HepG2 (cell line): ENCODE data around the gene PRKD2. TPM values are rescaled to one million over a fixed set of nuclear protein-coding genes. Genes with fewer than 3 reads are reported as not detected.

Experiments used
- ATAC-seq: fragments of 200-7000 bp; cut with Tn5 transposase; 3 replicates; pipeline ENCODE4 v1.9.1; 2020; ENCODE audit warnings: mild to moderate bottlenecking, moderate library complexity
- BruUV-seq: library from RNA; stranded (reverse); fragments of 400-500 nt; replicated peaks from 2 replicates; lab custom pipeline; 2021; lab: Mats Ljungman, UMichigan
- CTCF ChIA-PET: fragments of 300-600 bp; formaldehyde crosslinking; extraction: SDS; loops from one replicate; lab custom pipeline; 2021; ENCODE audit warnings: low total read pairs, inconsistent platforms, low intra/inter-chr PET ratio; lab: Yijun Ruan, JAX
- POLR2A ChIA-PET: fragments of 350-600 bp; sonication (Branson Sonifier 250); formaldehyde crosslinking; loops from one replicate; lab custom pipeline; 2020; ENCODE audit warnings: antibody characterized with exemption, inconsistent platforms; lab: Yijun Ruan, JAX
- DNase-seq: peaks from one replicate; pipeline ENCODE4 v3.0.0-alpha.2; 2015; ENCODE audit warnings: low spot score
- FAIRE-seq: peaks from 3 replicates; lab custom pipeline; 2011; peaks lifted over from hg19 to GRCh38; lab: Jason Lieb, UNC
- H2AFZ ChIP-seq: one replicate; pipeline ENCODE4 v1.6.1; 2011; ENCODE audit warnings: low read length, inconsistent platforms
- H3K27ac ChIP-seq: fragments of 300-600 bp; 3 replicates; pipeline ENCODE4 v1.8.0; 2011; ENCODE audit warnings: mixed run types, mild to moderate bottlenecking, mixed read lengths, low read length, inconsistent platforms; ENCODE audit not compliant: insufficient read depth; ENCODE audit errors: extremely low read length
- H3K27me3 ChIP-seq, 2 experiments: fragments of 200-600 bp in 1 of 2; 2 replicates in 1 of 2; 3 replicates in 1 of 2; pipeline versions ENCODE4 v1.6.0 to v1.8.0; 2011; ENCODE audit warnings: low read length in 2 of 2, mild to moderate bottlenecking in 2 of 2, moderate library complexity in 2 of 2, inconsistent platforms in 1 of 2; ENCODE audit not compliant: insufficient read depth in 2 of 2, control insufficient read depth in 1 of 2
- H3K36me3 ChIP-seq, 2 experiments: fragments of 200-600 bp in 1 of 2; replicated peaks in 1 of 2; 2 replicates in 1 of 2; 3 replicates in 1 of 2; pipeline versions ENCODE4 v1.5.1 to v1.8.0; 2011; ENCODE audit warnings: low read length in 2 of 2, inconsistent platforms in 1 of 2; ENCODE audit not compliant: insufficient read depth in 2 of 2, control insufficient read depth in 1 of 2
- H3K4me1 ChIP-seq: 2 replicates; pipeline ENCODE4 v1.5.1; 2012; ENCODE audit warnings: low read length, inconsistent platforms; ENCODE audit not compliant: insufficient read depth
- H3K4me2 ChIP-seq: 2 replicates; pipeline ENCODE4 v1.6.0; 2011; ENCODE audit warnings: low read depth, low read length, inconsistent platforms
- H3K4me3 ChIP-seq, 3 experiments: fragments of 200-600 bp in 1 of 3; sonication (generic), shearing (Covaris generic) in 1 of 3; replicated peaks in 1 of 3; 2 replicates each; pipeline ENCODE4 v1.5.1; 2011 to 2016; ENCODE audit warnings: low read length in 3 of 3, inconsistent platforms in 2 of 3, low read depth in 2 of 3, mild to moderate bottlenecking in 2 of 3, control low read depth in 1 of 3, mixed read lengths in 1 of 3; ENCODE audit not compliant: insufficient read depth in 1 of 3
- H3K79me2 ChIP-seq: one replicate; pipeline ENCODE4 v1.6.1; 2011; ENCODE audit warnings: low read length, inconsistent platforms; ENCODE audit not compliant: insufficient read depth
- H3K9ac ChIP-seq: 2 replicates; pipeline ENCODE4 v1.6.0; 2011; ENCODE audit warnings: mild to moderate bottlenecking, low read depth, low read length, inconsistent platforms; ENCODE audit not compliant: insufficient read depth
- H3K9me3 ChIP-seq: 2 replicates; pipeline ENCODE4 v1.5.1; 2012; ENCODE audit warnings: mild to moderate bottlenecking, low read length
- H4K20me1 ChIP-seq: 2 replicates; pipeline ENCODE4 v1.6.0; 2011; ENCODE audit warnings: inconsistent platforms, mild to moderate bottlenecking, low read length, moderate library complexity; ENCODE audit not compliant: insufficient read depth
- GPN1 ChIP-seq: sonication (generic); formaldehyde crosslinking; IDR thresholded peaks from 2 replicates; pipeline ENCODE4 v1.5.1; 2020; ENCODE audit warnings: missing genetic modification reagents, borderline replicate concordance
- KDM3A ChIP-seq: IDR thresholded peaks from 2 replicates; pipeline ENCODE4 v1.6.1; 2018; ENCODE audit warnings: low read depth, missing compliant biosample characterization
- MLLT10 ChIP-seq: sonication (generic); formaldehyde crosslinking; IDR thresholded peaks from 2 replicates; pipeline ENCODE4 v1.4.0; 2020; ENCODE audit warnings: missing genetic modification reagents
- NFE2L1 ChIP-seq: sonication (generic); formaldehyde crosslinking; IDR thresholded peaks from 2 replicates; pipeline ENCODE4 v1.4.0; 2020; ENCODE audit warnings: missing genetic modification reagents, mild to moderate bottlenecking, borderline replicate concordance
- NONO ChIP-seq, 2 experiments: fragments of 450-650 bp in 1 of 2; sonication (generic) in 1 of 2; formaldehyde crosslinking in 1 of 2; IDR thresholded peaks in 1 of 2; conservative IDR thresholded peaks in 1 of 2; 2 replicates each; pipeline versions ENCODE4 v1.6.1 to v1.8.0; 2017 to 2022; ENCODE audit warnings: mild to moderate bottlenecking in 1 of 2, missing genetic modification reagents in 1 of 2, moderate library complexity in 1 of 2
- PBX2 ChIP-seq: IDR thresholded peaks from 2 replicates; pipeline ENCODE4 v1.6.1; 2016; ENCODE audit warnings: control low read depth
- RBM39 ChIP-seq: fragments of 200-400 bp; formaldehyde crosslinking; IDR thresholded peaks from one replicate; pipeline ENCODE4 v1.6.1; 2018; ENCODE audit warnings: antibody characterized with exemption, mild to moderate bottlenecking, low read depth, low read length; ENCODE audit not compliant: poor library complexity, severe bottlenecking
- SIX4 ChIP-seq: sonication (generic); formaldehyde crosslinking; IDR thresholded peaks from 2 replicates; pipeline ENCODE4 v1.4.0; 2020; ENCODE audit warnings: missing genetic modification reagents
- SMYD3 ChIP-seq: sonication (generic); formaldehyde crosslinking; IDR thresholded peaks from 2 replicates; pipeline ENCODE4 v1.8.1; 2023; ENCODE audit warnings: mild to moderate bottlenecking, missing genetic modification reagents
- SNRNP70 ChIP-seq: fragments of 200-400 bp; formaldehyde crosslinking; IDR thresholded peaks from 2 replicates; pipeline ENCODE4 v1.6.1; 2017; ENCODE audit warnings: mild to moderate bottlenecking, low read depth, low read length, moderate library complexity
- SOX13 ChIP-seq, 3 experiments: fragments of 450-650 bp in 1 of 3; sonication (generic) in 1 of 3; formaldehyde crosslinking in 1 of 3; IDR thresholded peaks in 2 of 3; conservative IDR thresholded peaks in 1 of 3; 2 replicates each; pipeline versions ENCODE4 v1.5.0 to v1.6.1; 2016 to 2020; ENCODE audit warnings: antibody characterized with exemption in 1 of 3, mild to moderate bottlenecking in 1 of 3, missing compliant biosample characterization in 1 of 3, missing genetic modification reagents in 1 of 3, moderate library complexity in 1 of 3
- TARDBP ChIP-seq: sonication (generic); formaldehyde crosslinking; IDR thresholded peaks from 2 replicates; pipeline ENCODE4 v1.8.0; 2022; ENCODE audit warnings: mild to moderate bottlenecking, missing genetic modification reagents
- TFAP4 ChIP-seq: sonication (generic); IDR thresholded peaks from 2 replicates; pipeline ENCODE4 v1.6.1; 2016; ENCODE audit warnings: low read depth, borderline replicate concordance
- ZBTB33 ChIP-seq: sonication (generic); formaldehyde crosslinking; IDR thresholded peaks from 2 replicates; pipeline ENCODE4 v1.4.0; 2020; ENCODE audit warnings: missing genetic modification reagents
- ZFP36 ChIP-seq: fragments of 150-350 bp; IDR thresholded peaks from 2 replicates; pipeline ENCODE4 v1.6.1; 2018; ENCODE audit warnings: borderline replicate concordance, low read length, low read depth; ENCODE audit not compliant: partially characterized antibody
- ZNF512B ChIP-seq: sonication (generic); formaldehyde crosslinking; IDR thresholded peaks from 2 replicates; pipeline ENCODE4 v1.5.1; 2020; ENCODE audit warnings: missing genetic modification reagents, mild to moderate bottlenecking, borderline replicate concordance
- ZNF749 ChIP-seq: sonication (generic); formaldehyde crosslinking; IDR thresholded peaks from 2 replicates; pipeline ENCODE4 v1.8.0; 2022; ENCODE audit warnings: mild to moderate bottlenecking, missing genetic modification reagents, moderate library complexity, borderline replicate concordance
- WGBS: methylation state at CpG from one replicate; pipeline ENCODE4 v1.1.6; 2017; ENCODE audit warnings: low lambda C conversion rate; 5-methylcytosine and 5-hydroxymethylcytosine counted together
- in situ Hi-C: cut with HindIII; loops from 2 replicates; pipeline ENCODE4 v1.10.0; 2017; ENCODE audit warnings: low pct_unique_long_range_greater_than_20kb; ENCODE audit not compliant: extremely low pct_ligation_motif_present
- intact Hi-C: fragments of 100-400 bp; cut with micrococcal nuclease; formaldehyde crosslinking; loops from one replicate; pipeline ENCODE4 v1.10.0; 2022; ENCODE audit not compliant: unreplicated experiment
- polyA plus RNA-seq, 8 experiments: library from polyadenylated mRNA; depleted of rRNA in 3 of 8; stranded (reverse) in 7 of 8; unstranded in 1 of 8; fragments of >200 nt; fragmentation: Illumina TruSeq in 4 of 8; extraction: Trizol in 4 of 8; gene quantifications; 2 replicates each; pipeline versions ENCODE4 v1.2.1 to v1.2.3, GENCODE V29; 2011 to 2016; ENCODE audit warnings: low read depth in 4 of 8, missing spikeins in 1 of 8, mixed read lengths in 1 of 8; ENCODE audit not compliant: insufficient read depth in 1 of 8
- total RNA-seq, 5 experiments: library from RNA; depleted of rRNA; stranded (reverse); fragments of >200 nt; fragmentation: Illumina TruSeq; extraction: Trizol; gene quantifications; 2 replicates each; pipeline ENCODE4 v1.2.3, GENCODE V29; 2016; ENCODE audit warnings: low read depth in 1 of 5

PRKD2 gene
- total and polyA plus RNA-seq, 2 of the 13 experiments (the other 11 are each of a cell fraction or from before 2014, with no cell fraction given), result 6.7 to 7.3 TPM

GRCh38 chr19:46700704-46701103 lies 16.2 kb downstream of the PRKD2 start:
- intact Hi-C loops, result no loop called here
- ChIA-PET CTCF (no interaction called here), POLR2A (no interaction called here)
- no peak overlapping the region for H3K9ac ChIP-seq
- H3K4me1 ChIP-seq, result no peaks in the 10 kb centered on the region
- no peaks in the 10 kb centered on the region for H3K9me3 ChIP-seq
- H3K4me3 ChIP-seq, result no peak overlapping the region
- 95% methylated on average over 13 of the region's 13 CpGs for WGBS
- BruUV-seq, result no TSS peak
- H3K4me2 ChIP-seq, result no peak overlapping the region
- H3K27me3 ChIP-seq, result no peaks in the 10 kb centered on the region
- in situ Hi-C loops, result no loop called here
- no peaks in the 10 kb centered on the region; the same call in 1 of the 2 replicates for H4K20me1 ChIP-seq
- no peak overlapping the region for H3K27ac ChIP-seq
- FAIRE-seq (no peak), DNase-seq (no peak), ATAC-seq (no peak)
- H3K79me2 ChIP-seq, result no peaks in the 10 kb centered on the region
- no peak overlapping the region for H2AFZ ChIP-seq
- peaks cover 24 to 64% of the 10 kb centered on the region in 2 experiments; a peak in 4 of 5 replicates for H3K36me3 ChIP-seq
- TF ChIP-seq ZNF749 (CRISPR knock-in tag), result no peak
- TF ChIP-seq SIX4, result no peak
- TF ChIP-seq SOX13 (IDR thresholded peaks at IDR 0.05), result no peak
- no peak for TF ChIP-seq SOX13 (CRISPR knock-in tag; conservative IDR thresholded peaks at IDR 0.05 in 1 of 2, IDR thresholded peaks at IDR 0.05 in 1 of 2)
- no peak for TF ChIP-seq GPN1 (CRISPR knock-in tag)
- no peak for TF ChIP-seq PBX2 (CRISPR knock-in tag)
- TF ChIP-seq KDM3A (CRISPR knock-in tag), result no peak
- TF ChIP-seq ZBTB33 (CRISPR knock-in tag), result no peak
- TF ChIP-seq SMYD3 (CRISPR knock-in tag), result no peak
- TF ChIP-seq NFE2L1 (CRISPR knock-in tag), result no peak
- TF ChIP-seq TFAP4, result no peak
- no peak for TF ChIP-seq MLLT10 (CRISPR knock-in tag)
- TF ChIP-seq ZFP36, result no peak
- TF ChIP-seq ZNF512B (CRISPR knock-in tag), result no peak
- TF ChIP-seq RBM39, result no peak
- TF ChIP-seq SNRNP70, result no peak
- no peak for TF ChIP-seq TARDBP (CRISPR knock-in tag)
- no peak for TF ChIP-seq NONO (IDR thresholded peaks at IDR 0.05)
- no peak for TF ChIP-seq NONO (CRISPR knock-in tag; conservative IDR thresholded peaks at IDR 0.05)
